ENCODE results near the gene EHBP1. TPM values are rescaled to one million over a fixed set of nuclear protein-coding genes. Genes with fewer than 3 reads are reported as not detected.

The EHBP1 gene
- total RNA-seq, 4 donors from 2014 or later = 11.1 to 19.0 (median 15.4) TPM

DNA sequence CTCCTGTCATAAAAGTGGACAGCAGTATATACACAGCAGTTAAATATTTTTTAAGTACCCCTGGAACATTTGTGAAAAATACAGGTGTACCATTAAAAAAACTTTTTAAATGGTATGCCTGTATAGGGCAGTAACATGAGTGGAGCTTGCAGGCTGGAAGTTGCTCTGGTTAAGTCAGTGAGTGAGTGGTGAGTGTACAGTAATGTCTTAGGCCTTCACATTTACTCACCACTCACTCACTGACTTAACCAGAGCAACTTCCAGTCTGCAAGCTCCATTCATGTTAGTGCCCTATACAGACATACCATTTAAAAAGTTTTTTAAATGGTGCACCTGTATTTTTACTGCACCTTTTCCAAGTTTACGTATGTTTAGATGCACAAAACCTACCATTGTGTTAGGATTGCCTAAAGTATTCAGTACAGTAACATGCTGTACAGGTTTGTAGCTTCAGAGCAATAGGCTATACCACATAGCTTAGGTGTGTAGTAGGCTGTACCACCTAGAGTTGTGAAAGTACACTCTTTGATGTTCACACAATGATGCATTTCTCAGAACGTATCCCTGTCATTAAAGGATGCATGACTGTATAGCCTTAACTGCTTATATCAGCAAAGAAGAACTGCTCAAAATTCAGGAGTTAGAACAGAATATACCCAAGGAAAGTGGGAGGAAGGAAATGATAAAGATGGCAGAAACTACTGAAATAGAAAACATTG, 112.6 kb downstream of the EHBP1 start:
- Histone ChIP-seq H3K27me3 (no peaks in the 10 kb centered on the region), H3K27ac (no peak overlapping the region), H3K4me3 (no peak overlapping the region), H3K36me3 (no peaks in the 10 kb centered on the region), H3K4me1 (peaks cover 0 to 10% of the 10 kb centered on the region in 2 donors), H3K9me3 (no peaks in the 10 kb centered on the region)
- in situ Hi-C loops (cut with MboI; ENCODE audit: low sequenced_read_pairs in 4 of 4) = no loop called here
- DNase-seq (no peak), ATAC-seq (no peak)
- TF ChIP-seq POLR2A (IDR thresholded peaks at IDR 0.05) = no peak
- intact Hi-C loops (cut with DNase I; ENCODE audit: low total_unique reads) = no loop called here

GRCh38 chr2:62822549-62822948, 117.0 kb downstream of the EHBP1 start:
- H3K9me3 ChIP-seq = no peaks in the 10 kb centered on the region
- H3K4me3 ChIP-seq = no peak overlapping the region
- TF ChIP-seq, protein P1, sequence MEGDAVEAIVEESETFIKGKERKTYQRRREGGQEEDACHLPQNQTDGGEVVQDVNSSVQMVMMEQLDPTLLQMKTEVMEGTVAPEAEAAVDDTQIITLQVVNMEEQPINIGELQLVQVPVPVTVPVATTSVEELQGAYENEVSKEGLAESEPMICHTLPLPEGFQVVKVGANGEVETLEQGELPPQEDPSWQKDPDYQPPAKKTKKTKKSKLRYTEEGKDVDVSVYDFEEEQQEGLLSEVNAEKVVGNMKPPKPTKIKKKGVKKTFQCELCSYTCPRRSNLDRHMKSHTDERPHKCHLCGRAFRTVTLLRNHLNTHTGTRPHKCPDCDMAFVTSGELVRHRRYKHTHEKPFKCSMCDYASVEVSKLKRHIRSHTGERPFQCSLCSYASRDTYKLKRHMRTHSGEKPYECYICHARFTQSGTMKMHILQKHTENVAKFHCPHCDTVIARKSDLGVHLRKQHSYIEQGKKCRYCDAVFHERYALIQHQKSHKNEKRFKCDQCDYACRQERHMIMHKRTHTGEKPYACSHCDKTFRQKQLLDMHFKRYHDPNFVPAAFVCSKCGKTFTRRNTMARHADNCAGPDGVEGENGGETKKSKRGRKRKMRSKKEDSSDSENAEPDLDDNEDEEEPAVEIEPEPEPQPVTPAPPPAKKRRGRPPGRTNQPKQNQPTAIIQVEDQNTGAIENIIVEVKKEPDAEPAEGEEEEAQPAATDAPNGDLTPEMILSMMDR (IDR thresholded peaks at IDR 0.05 in 4 of 5, conservative IDR thresholded peaks at IDR 0.05 in 1 of 5) = no peak
- no peak for TF ChIP-seq POLR2A (IDR thresholded peaks at IDR 0.05)
- H3K4me1 ChIP-seq = no peaks in the 10 kb centered on the region
- ATAC-seq = no peak
- H3K36me3 ChIP-seq = no peaks in the 10 kb centered on the region
- intact Hi-C loops (cut with DNase I; ENCODE audit: low total_unique reads) (no loop called here), in situ Hi-C loops (cut with MboI; ENCODE audit: low sequenced_read_pairs in 4 of 4) (no loop called here)
- no peak for DNase-seq
- no peak overlapping the region for H3K27ac ChIP-seq
- no peaks in the 10 kb centered on the region for H3K27me3 ChIP-seq

DNA sequence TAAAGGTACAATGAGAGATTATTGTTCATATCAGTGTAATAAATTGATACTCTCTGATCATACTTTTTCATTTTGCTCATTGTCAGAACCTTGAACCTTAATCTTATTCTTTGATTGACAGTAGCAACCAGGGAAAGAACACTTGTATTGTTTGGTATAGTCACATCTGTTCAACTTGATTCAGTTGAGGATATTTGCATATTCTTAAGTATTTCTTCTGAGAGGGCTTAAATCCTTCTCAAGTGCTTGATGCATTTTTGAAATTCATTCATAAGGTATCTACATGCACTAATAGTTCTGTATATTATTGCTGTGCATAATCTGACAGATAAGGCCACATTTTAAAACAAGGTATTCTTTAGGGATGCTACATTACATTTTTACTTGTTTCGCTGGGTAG, 118.9 kb downstream of the EHBP1 start:
- no peak for ATAC-seq
- Histone ChIP-seq H3K9me3 (no peaks in the 10 kb centered on the region), H3K36me3 (no peaks in the 10 kb centered on the region), H3K27ac (no peak overlapping the region), H3K4me1 (no peaks in the 10 kb centered on the region), H3K27me3 (no peaks in the 10 kb centered on the region), H3K4me3 (no peak overlapping the region)
- no peak for TF ChIP-seq POLR2A (IDR thresholded peaks at IDR 0.05)
- TF ChIP-seq, protein P1 (IDR thresholded peaks at IDR 0.05 in 4 of 5, conservative IDR thresholded peaks at IDR 0.05 in 1 of 5) = no peak
- DNase-seq = no peak
- intact Hi-C loops (cut with DNase I; ENCODE audit: low total_unique reads) = no loop called here
- in situ Hi-C loops (cut with MboI; ENCODE audit: low sequenced_read_pairs in 4 of 4) = no loop called here

- in situ Hi-C loops (cut with MboI; ENCODE audit: low sequenced_read_pairs in 4 of 4) (no loop called here), intact Hi-C loops (cut with DNase I; ENCODE audit: low total_unique reads) (no loop called here)
- TF ChIP-seq POLR2A (IDR thresholded peaks at IDR 0.05) = no peak
- TF ChIP-seq, protein P1 (IDR thresholded peaks at IDR 0.05 in 4 of 5, conservative IDR thresholded peaks at IDR 0.05 in 1 of 5) = no peak
- Histone ChIP-seq H3K36me3 (no peaks in the 10 kb centered on the region), H3K27ac (no peak overlapping the region), H3K27me3 (no peaks in the 10 kb centered on the region), H3K4me3 (no peak overlapping the region), H3K4me1 (no peaks in the 10 kb centered on the region), H3K9me3 (no peaks in the 10 kb centered on the region)
- no peak for ATAC-seq
- DNase-seq = no peak
These were observed 120.6 kb downstream of the EHBP1 start for GRCh38 chr2:62826141-62826540.

DNA sequence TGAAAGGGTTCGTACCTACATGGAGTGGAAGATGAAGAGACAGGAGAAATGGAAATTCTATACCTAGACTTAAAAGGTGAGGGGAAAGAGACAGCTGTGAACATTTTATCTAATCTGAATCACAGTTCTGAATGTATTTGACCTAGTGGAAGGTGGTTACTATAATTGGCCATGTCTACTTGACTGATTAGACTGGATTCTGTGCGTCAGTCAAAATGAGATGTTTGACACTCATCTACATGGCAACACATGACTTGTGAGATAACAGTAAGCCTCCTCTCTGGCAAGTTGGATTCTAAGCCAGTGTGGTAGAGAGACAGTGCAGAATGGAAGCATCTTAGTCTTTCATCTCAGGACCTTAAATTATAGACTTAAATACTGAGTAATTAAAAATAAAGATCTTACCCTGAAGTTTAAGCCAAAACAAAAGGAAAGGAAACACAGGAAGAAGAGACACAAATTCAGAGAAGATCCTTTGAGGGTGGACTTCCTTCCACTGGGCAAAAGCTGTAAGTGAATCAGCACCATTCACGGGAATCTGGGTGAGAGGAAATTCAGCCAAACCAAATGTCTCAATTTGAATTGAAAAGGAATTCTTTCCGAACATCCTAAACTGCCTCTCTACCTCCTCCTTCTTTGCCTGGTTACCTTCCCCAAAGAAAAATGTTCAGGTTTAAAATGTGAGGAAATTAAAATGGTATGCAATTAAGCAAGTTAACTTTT, 121.6 kb downstream of the EHBP1 start:
- no peak overlapping the region for H3K4me3 ChIP-seq
- TF ChIP-seq, protein P1 (IDR thresholded peaks at IDR 0.05 in 4 of 5, conservative IDR thresholded peaks at IDR 0.05 in 1 of 5) = no peak
- no peak for TF ChIP-seq POLR2A (IDR thresholded peaks at IDR 0.05)
- no peaks in the 10 kb centered on the region for H3K4me1 ChIP-seq
- in situ Hi-C loops (cut with MboI; ENCODE audit: low sequenced_read_pairs in 4 of 4) (no loop called here), intact Hi-C loops (cut with DNase I; ENCODE audit: low total_unique reads) (no loop called here)
- DNase-seq (no peak), ATAC-seq (no peak)
- H3K36me3 ChIP-seq = no peaks in the 10 kb centered on the region
- no peaks in the 10 kb centered on the region for H3K27me3 ChIP-seq
- H3K9me3 ChIP-seq = no peaks in the 10 kb centered on the region
- H3K27ac ChIP-seq = no peak overlapping the region

Data from gastrocnemius medialis (tissue), 4 donors.